ENCODE data around the gene C8A.

- TF ChIP-seq EZH2 (IDR thresholded peaks at IDR 0.05; ENCODE audit: low read length) (no peak), CTCF (optimal IDR thresholded peaks at IDR 0.05 in 1 of 3, IDR thresholded peaks at IDR 0.05 in 1 of 3, conservative IDR thresholded peaks at IDR 0.05 in 1 of 3; ENCODE audit: extremely low read depth in 1 of 3, insufficient read depth in 2 of 3, low read length in 3 of 3) (no peak)
These were observed 14.2 kb downstream of the C8A start for GRCh38 chr1:56868761-56869160.

Data from keratinocyte (primary cell).